PC-3 (cell line): ENCODE results near the gene KLHL1.

ENCODE experiments used
- EZH2phosphoT487 ChIP-seq: fragments of 300-600 bp; sonication (generic); IDR thresholded peaks from 2 replicates; pipeline ENCODE4 v1.6.1; 2018; ENCODE audit warnings: mild to moderate bottlenecking, antibody characterized with exemption, low read length, borderline replicate concordance
- TF ChIP-seq, protein P1 (sequence below): fragments of 300-600 bp; sonication (generic); conservative IDR thresholded peaks from 2 replicates; pipeline ENCODE4 v1.5.1; 2017; ENCODE audit warnings: antibody characterized with exemption, low read depth, mild to moderate bottlenecking, low read length

DNA sequence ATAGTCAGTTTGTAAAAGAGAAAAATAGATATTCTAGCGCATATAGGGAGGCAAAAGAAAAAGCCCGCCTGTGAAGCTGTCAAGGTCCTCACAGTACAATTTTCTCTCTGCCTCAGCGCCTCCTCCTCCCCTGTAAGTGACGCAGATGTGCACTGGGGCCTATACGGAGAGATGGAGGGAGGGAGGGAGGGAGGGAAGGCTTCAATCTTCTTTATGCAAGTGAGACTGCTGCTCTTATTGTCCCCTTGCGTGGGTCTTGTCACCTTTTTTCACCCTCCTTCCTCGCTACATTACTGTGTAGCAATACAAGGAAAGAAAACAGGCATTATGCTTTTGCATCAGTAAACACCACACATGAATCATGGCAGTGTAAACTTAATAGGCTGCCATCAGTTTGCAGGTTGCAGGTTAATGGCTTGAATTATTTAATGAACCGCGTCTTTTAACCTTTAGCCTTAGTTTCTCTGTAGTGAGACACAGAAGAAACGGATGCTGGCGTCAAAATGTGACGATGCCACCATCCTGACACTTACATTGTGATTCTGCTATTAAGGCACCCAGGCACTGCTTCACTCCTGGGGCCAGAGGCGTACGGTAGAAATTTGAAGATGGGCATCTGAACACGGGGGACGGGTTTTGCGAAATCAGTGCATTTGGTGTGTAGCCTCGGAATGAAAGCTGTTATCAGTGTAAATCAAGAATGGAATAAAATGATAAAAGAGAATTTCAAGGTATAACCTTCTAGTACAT lies at the start of gene KLHL1:
- TF ChIP-seq, protein P1, sequence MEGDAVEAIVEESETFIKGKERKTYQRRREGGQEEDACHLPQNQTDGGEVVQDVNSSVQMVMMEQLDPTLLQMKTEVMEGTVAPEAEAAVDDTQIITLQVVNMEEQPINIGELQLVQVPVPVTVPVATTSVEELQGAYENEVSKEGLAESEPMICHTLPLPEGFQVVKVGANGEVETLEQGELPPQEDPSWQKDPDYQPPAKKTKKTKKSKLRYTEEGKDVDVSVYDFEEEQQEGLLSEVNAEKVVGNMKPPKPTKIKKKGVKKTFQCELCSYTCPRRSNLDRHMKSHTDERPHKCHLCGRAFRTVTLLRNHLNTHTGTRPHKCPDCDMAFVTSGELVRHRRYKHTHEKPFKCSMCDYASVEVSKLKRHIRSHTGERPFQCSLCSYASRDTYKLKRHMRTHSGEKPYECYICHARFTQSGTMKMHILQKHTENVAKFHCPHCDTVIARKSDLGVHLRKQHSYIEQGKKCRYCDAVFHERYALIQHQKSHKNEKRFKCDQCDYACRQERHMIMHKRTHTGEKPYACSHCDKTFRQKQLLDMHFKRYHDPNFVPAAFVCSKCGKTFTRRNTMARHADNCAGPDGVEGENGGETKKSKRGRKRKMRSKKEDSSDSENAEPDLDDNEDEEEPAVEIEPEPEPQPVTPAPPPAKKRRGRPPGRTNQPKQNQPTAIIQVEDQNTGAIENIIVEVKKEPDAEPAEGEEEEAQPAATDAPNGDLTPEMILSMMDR = no peak
- no peak for TF ChIP-seq EZH2phosphoT487
